PC-9 (cell line): ENCODE measurements around the gene CDC16. TPM values are rescaled to one million over a fixed set of nuclear protein-coding genes. Genes with fewer than 3 reads are reported as not detected.

Experiments
- BruUV-seq: library from RNA; stranded (reverse); fragments of 400-500 nt; replicated peaks from 2 replicates; lab custom pipeline; 2021; lab: Mats Ljungman, UMichigan
- CTCF ChIA-PET: fragments of 300-600 bp; sonication (Branson Sonifier 250); formaldehyde crosslinking; loops from one replicate; lab custom pipeline; 2022; ENCODE audit warnings: antibody characterized with exemption; lab: Charles Lee
- POLR2A ChIA-PET: fragments of 300-600 bp; sonication (Branson Sonifier 250); formaldehyde crosslinking; loops from one replicate; lab custom pipeline; 2022; ENCODE audit warnings: antibody characterized with exemption; ENCODE audit not compliant: unreplicated experiment; lab: Charles Lee
- DNase-seq, 2 experiments: peaks; one replicate each; pipeline versions ENCODE4 v3.0.0 to v3.0.0-alpha.2; 2015 to 2022; ENCODE audit warnings: mixed read lengths in 1 of 2
- H2AFZ ChIP-seq: fragments of 200-600 bp; sonication (generic); 2 replicates; pipeline ENCODE4 v1.8.1; 2017; ENCODE audit warnings: antibody characterized with exemption
- H3F3A ChIP-seq: fragments of 200-600 bp; sonication (generic); 2 replicates; pipeline ENCODE4 v1.8.1; 2017; ENCODE audit warnings: antibody characterized with exemption, mild to moderate bottlenecking, low read depth; ENCODE audit not compliant: insufficient read depth
- H3K27ac ChIP-seq: fragments of 200-600 bp; sonication (generic); 2 replicates; pipeline ENCODE4 v1.6.1; 2016; ENCODE audit warnings: mixed run types
- H3K27me3 ChIP-seq: fragments of 200-600 bp; sonication (generic); 2 replicates; pipeline ENCODE4 v1.6.1; 2016; ENCODE audit warnings: low read depth, mixed run types; ENCODE audit not compliant: insufficient read depth
- H3K36me3 ChIP-seq: fragments of 200-600 bp; sonication (generic); 2 replicates; pipeline ENCODE4 v1.6.1; 2016; ENCODE audit warnings: low read depth, mixed run types
- H3K4me1 ChIP-seq: fragments of 200-600 bp; sonication (generic); replicated peaks from 2 replicates; pipeline ENCODE4 v1.6.1; 2016; ENCODE audit warnings: mixed run types; ENCODE audit not compliant: insufficient read depth
- H3K4me2 ChIP-seq: fragments of 200-600 bp; sonication (generic); 2 replicates; pipeline ENCODE4 v1.6.1; 2017; ENCODE audit warnings: mixed run types
- H3K4me3 ChIP-seq: fragments of 200-600 bp; sonication (generic); 2 replicates; pipeline ENCODE4 v1.6.1; 2016; ENCODE audit warnings: mixed run types
- H3K79me2 ChIP-seq: fragments of 200-600 bp; sonication (generic); 2 replicates; pipeline ENCODE4 v1.6.1; 2017; ENCODE audit warnings: low read depth, mixed run types
- H3K9me2 ChIP-seq: fragments of 200-600 bp; sonication (generic); 2 replicates; pipeline ENCODE4 v1.8.1; 2017; ENCODE audit warnings: mild to moderate bottlenecking; ENCODE audit not compliant: insufficient read depth
- H3K9me3 ChIP-seq: fragments of 200-600 bp; sonication (generic); 2 replicates; pipeline ENCODE4 v1.8.1; 2016; ENCODE audit warnings: low read depth; ENCODE audit not compliant: insufficient read depth
- H4K20me1 ChIP-seq: fragments of 200-600 bp; sonication (generic); 2 replicates; pipeline ENCODE4 v1.8.1; 2017; ENCODE audit not compliant: insufficient read depth
- CTCF ChIP-seq: fragments of 200-600 bp; sonication (generic); conservative IDR thresholded peaks from 2 replicates; pipeline ENCODE4 v1.6.1; 2017; ENCODE audit warnings: mixed run types, antibody characterized with exemption, mild to moderate bottlenecking, moderate library complexity
- EZH2 ChIP-seq: fragments of 200-600 bp; sonication (generic); IDR thresholded peaks from 2 replicates; pipeline ENCODE4 v1.8.0; 2017; ENCODE audit warnings: antibody characterized with exemption, low read depth
- intact Hi-C: fragments of 100-400 bp; cut with micrococcal nuclease; formaldehyde crosslinking; loops from one replicate; pipeline ENCODE4 v1.10.0; 2022; ENCODE audit not compliant: unreplicated experiment
- total RNA-seq: library from RNA; stranded (reverse); gene quantifications from 2 replicates; pipeline ENCODE4 v1.2.3, GENCODE V29; 2021

Gene CDC16
- total RNA-seq, 1 experiment from 2014 or later: 56.8 TPM

DNA sequence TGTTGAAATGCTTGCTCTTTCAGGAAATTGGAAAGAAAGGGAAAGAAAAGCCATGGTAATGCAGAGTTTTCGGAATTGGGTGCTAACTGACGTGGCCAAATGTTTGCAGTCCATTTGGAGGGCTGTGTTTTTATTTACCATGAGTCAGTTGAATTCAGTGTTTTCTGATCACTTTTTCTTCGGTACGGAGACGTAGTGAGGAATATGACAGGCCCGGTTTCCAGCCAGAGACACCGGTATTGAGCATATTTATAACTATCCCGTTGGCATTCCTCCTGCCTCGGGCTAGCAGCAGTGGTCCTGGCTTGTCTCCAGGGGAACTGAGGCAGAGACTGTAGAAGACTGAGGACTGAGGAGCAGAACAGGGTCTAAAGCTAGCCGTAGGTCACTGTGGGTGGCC lies 1.0 kb downstream of the CDC16 start:
- CTCF ChIA-PET: no interaction called here
- no peak for DNase-seq
- BruUV-seq: TSS peak; percentile 78

GRCh38 chr13:114236227-114236626 lies 1.5 kb downstream of the CDC16 start:
- Histone ChIP-seq H3K27me3 (no peaks in the 10 kb centered on the region), H3K4me2 (peak overlapping the region; percentile 97), H3K9me3 (no peaks in the 10 kb centered on the region), H3F3A (0 out of 2 replicates have a peak, but pooled peaks cover 9% of the 10 kb centered on the region), H3K4me3 (peak overlapping the region; percentile 89), H3K36me3 (peaks cover 31% of the 10 kb centered on the region), H3K27ac (no peak overlapping the region), H3K79me2 (peaks cover 30% of the 10 kb centered on the region), H4K20me1 (peaks cover 4% of the 10 kb centered on the region), H2AFZ (no peak overlapping the region), H3K4me1 (peaks cover 18% of the 10 kb centered on the region), H3K9me2 (no peaks in the 10 kb centered on the region)
- TF ChIP-seq EZH2: no peak
- TF ChIP-seq CTCF: no peak
- ChIA-PET POLR2A (interaction anchor here (0.5 to 0.7 kb wide), 2 partner anchors 78 to 81 kb away, joined by 4 to 7 read pairs; no protein-coding TSS in a partner anchor), CTCF (interaction anchor here (0.6 kb wide), 1 partner anchor 90 kb away, joined by 3 read pairs; no protein-coding TSS in a partner anchor)
- no peak for DNase-seq
- BruUV-seq: no TSS peak
- intact Hi-C loops: no loop called here

More for the DNA sequence above, 1.0 kb downstream of the CDC16 start:
- POLR2A ChIA-PET: interaction anchor here (0.5 kb wide), 1 partner anchor 78 kb away, joined by 7 read pairs; no protein-coding TSS in a partner anchor
- TF ChIP-seq EZH2: no peak
- no peak for TF ChIP-seq CTCF
- Histone ChIP-seq H3K79me2 (peaks cover 30% of the 10 kb centered on the region), H4K20me1 (peaks cover 4% of the 10 kb centered on the region), H3K4me1 (peaks cover 18% of the 10 kb centered on the region), H3K4me3 (peak overlapping the region; percentile 89), H2AFZ (peak overlapping the region; percentile 98; the same call in 1 of the 2 replicates), H3K36me3 (peaks cover 27% of the 10 kb centered on the region), H3F3A (0 out of 2 replicates have a peak, but pooled peaks cover 9% of the 10 kb centered on the region), H3K9me3 (no peaks in the 10 kb centered on the region), H3K27ac (peak overlapping the region; percentile 61; the same call in 1 of the 2 replicates), H3K9me2 (no peaks in the 10 kb centered on the region), H3K4me2 (peak overlapping the region; percentile 97), H3K27me3 (no peaks in the 10 kb centered on the region)
- intact Hi-C loops: loop anchor here (1.0 to 2.0 kb wide), 2 partner anchors 46 to 285 kb away; partner anchors contain the start of gene UPF3A

DNA sequence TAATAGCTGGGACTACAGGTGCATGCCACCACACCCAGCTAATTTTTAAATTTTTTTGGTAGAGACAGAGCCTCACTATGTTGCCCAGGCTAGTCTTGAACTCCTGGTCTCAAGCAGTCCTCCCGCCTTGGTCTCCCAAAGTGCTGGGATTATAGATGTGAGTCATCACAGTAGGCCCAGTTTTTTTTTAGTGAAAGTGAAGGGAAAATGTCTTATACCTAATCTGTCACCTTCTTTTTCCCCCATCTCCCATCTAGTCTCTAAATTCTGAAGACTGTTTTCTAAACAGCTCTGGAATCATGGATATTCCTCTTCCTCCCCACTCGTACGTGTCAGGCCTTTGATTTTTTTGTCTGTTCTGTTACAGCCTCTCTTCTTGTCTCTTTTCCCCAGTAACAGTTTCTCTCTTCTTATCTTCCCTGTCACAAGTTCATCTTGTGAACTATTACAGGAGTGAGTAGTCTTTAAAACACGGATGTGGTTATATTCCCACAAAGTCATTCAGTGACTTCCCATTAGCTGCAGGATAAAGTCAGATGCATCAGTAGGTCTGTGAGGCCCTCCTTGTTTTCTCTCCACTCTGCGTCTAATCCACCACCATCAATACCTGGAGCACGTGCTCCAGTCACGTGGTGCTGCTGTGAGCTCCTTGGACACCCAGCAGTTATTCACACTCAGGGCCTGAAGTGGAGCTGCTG lies 2.9 kb downstream of the CDC16 start:
- intact Hi-C loops: no loop called here
- POLR2A ChIA-PET: no interaction called here

More for the DNA sequence above, 2.9 kb downstream of the CDC16 start:
- Histone ChIP-seq H3K4me1 (peaks cover 18% of the 10 kb centered on the region), H3K27me3 (no peaks in the 10 kb centered on the region), H3K9me3 (no peaks in the 10 kb centered on the region), H3K9me2 (no peaks in the 10 kb centered on the region), H3K79me2 (peaks cover 30% of the 10 kb centered on the region), H3F3A (0 out of 2 replicates have a peak, but pooled peaks cover 9% of the 10 kb centered on the region), H3K27ac (no peak overlapping the region), H3K36me3 (peaks cover 45% of the 10 kb centered on the region), H3K4me2 (no peak overlapping the region), H4K20me1 (peaks cover 4% of the 10 kb centered on the region), H3K4me3 (no peak overlapping the region), H2AFZ (no peak overlapping the region)
- CTCF ChIA-PET: interaction anchor here (0.7 kb wide), 1 partner anchor 1512 kb away, joined by 5 read pairs; no protein-coding TSS in a partner anchor
- BruUV-seq: no TSS peak
- no peak for TF ChIP-seq EZH2
- TF ChIP-seq CTCF: no peak
- DNase-seq: no peak
